HT-29 (cell line): ENCODE measurements around the gene WDR53. TPM values are rescaled to one million over a fixed set of nuclear protein-coding genes. Genes with fewer than 3 reads are reported as not detected.
"Not testable (repeated sequence)": the region's sequence is repeated elsewhere in the genome, so short reads cannot be mapped to it uniquely, and the experiment has no call there.

ENCODE experiments used
- DNase-seq: peaks from one replicate; pipeline ENCODE4 v3.0.0-alpha.2; 2015; ENCODE audit warnings: low spot score
- total RNA-seq: library from RNA; depleted of rRNA; stranded (reverse); fragments of >200 nt; shearing (Covaris generic); gene quantifications from 2 replicates; pipeline ENCODE4 v1.2.3, GENCODE V29; 2014; rRNA removed

The WDR53 gene
- 4.2 and 5.3 TPM in 2 replicates for total RNA-seq

GRCh38 chr3:196568246-196569002, at the start of gene WDR53, which contains the start of gene FBXO45:
WDR53 (minus strand) TSS chr3:196568554; CDS start chr3:196561475, 7,079 bp downstream.
FBXO45 (plus strand) TSS chr3:196568660; CDS start chr3:196568985, 325 bp downstream.
- DNase-seq: peak; percentile 94

GRCh38 chr3:196617256-196617655, 48.9 kb upstream of the WDR53 start:
- no peak for DNase-seq

- DNase-seq: not testable (repeated sequence)
These were observed 46.9 kb upstream of the WDR53 start for GRCh38 chr3:196615234-196615633.

GRCh38 chr3:196611761-196612483, 43.6 kb upstream of the WDR53 start:
- peak; percentile 18 for DNase-seq

- DNase-seq: no peak
These were observed 41.6 kb upstream of the WDR53 start for GRCh38 chr3:196609805-196610515.

- peak; percentile 94 for DNase-seq
These were observed 41.0 kb upstream of the WDR53 start for GRCh38 chr3:196609343-196609775.

- no peak for DNase-seq
These were observed 40.3 kb upstream of the WDR53 start for GRCh38 chr3:196608693-196609092.

- DNase-seq: peak; percentile 22
These were observed 36.2 kb upstream of the WDR53 start for GRCh38 chr3:196604548-196604947.

- DNase-seq: no peak
These were observed 35.3 kb upstream of the WDR53 start for GRCh38 chr3:196603683-196604082.

- no peak for DNase-seq
These were observed 34.3 kb upstream of the WDR53 start for GRCh38 chr3:196602673-196603072.

GRCh38 chr3:196600359-196600758, 32.0 kb upstream of the WDR53 start:
- no peak for DNase-seq

- DNase-seq: no peak
These were observed 31.4 kb upstream of the WDR53 start for GRCh38 chr3:196599734-196600128.

- DNase-seq: not testable (repeated sequence)
These were observed 29.8 kb upstream of the WDR53 start for GRCh38 chr3:196597971-196598733.

- no peak for DNase-seq
These were observed 28.0 kb upstream of the WDR53 start for GRCh38 chr3:196596355-196596754.

GRCh38 chr3:196590279-196590678, 21.9 kb upstream of the WDR53 start:
- DNase-seq: no peak

GRCh38 chr3:196585044-196585757, 16.8 kb upstream of the WDR53 start:
- DNase-seq: no peak

GRCh38 chr3:196572389-196572788, 4.0 kb upstream of the WDR53 start:
- no peak for DNase-seq

- not testable (repeated sequence) for DNase-seq
These were observed 2.0 kb upstream of the WDR53 start for GRCh38 chr3:196570332-196570731.

- peak; percentile 51 for DNase-seq
These were observed 706 bp upstream of the WDR53 start for GRCh38 chr3:196569003-196569516.

GRCh38 chr3:196563721-196564225, 4.6 kb downstream of the WDR53 start:
- no peak for DNase-seq
